Fibroblast of pulmonary artery (primary cell): ENCODE data around the gene FCHO2.
"Not testable (repeated sequence)": the region's sequence is repeated elsewhere in the genome, so short reads cannot be mapped to it uniquely, and the experiment has no call there.

Source experiments
- DNase-seq: peaks from one replicate; pipeline ENCODE4 v3.0.0-alpha.2; 2010; ENCODE audit warnings: low read depth
- H3K4me3 ChIP-seq: replicated peaks from 2 replicates; pipeline ENCODE4 v1.5.1; 2011; ENCODE audit warnings: low read depth, mild to moderate bottlenecking, control low read depth, low read length, moderate library complexity
- CTCF ChIP-seq: IDR thresholded peaks from 2 replicates; pipeline ENCODE4 v1.5.1; 2011; ENCODE audit warnings: mild to moderate bottlenecking, control low read depth, low read length, inconsistent platforms; ENCODE audit errors: missing control alignments

Gene FCHO2

DNA sequence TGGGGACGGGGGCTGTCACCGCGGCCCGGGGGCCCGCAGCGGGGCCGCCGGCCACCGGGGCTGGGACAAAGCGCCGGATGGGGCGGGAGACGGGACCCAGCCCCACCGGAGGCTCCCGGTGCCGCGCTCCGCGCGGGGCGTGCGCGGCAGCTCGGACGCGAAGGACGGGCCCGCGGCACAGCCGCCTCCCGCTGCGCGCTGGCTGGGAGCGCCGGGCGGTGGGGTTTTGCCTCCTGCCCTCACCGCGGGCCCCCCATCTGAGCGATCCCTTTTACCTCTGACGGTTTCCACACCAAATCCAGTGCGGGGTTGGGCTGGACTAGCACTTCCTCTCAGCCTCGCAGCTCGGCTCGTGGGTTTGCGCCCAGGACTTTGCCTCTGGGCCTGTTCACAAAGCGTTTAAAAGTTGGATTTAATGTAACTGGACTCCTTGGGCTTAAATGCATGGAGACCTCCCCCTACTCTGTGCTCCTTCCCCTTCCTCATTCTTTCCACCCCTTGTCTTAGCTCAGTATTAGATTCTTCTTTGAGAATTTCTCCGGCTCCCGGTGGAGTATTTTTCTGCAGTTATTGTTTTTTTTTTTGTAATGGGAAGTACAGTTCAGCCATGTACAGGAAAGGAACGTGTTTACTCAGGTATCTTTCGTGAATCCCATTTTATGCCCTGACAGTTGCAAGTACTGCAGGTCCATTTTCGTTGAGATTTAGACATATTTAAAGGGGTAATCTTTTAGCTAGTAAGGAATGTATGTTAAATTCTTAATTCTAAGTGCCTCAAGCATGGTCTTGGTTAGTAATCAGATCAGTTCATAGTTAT is 691 bp downstream of the FCHO2 start:
- peak; percentile 60 for DNase-seq
- H3K4me3 ChIP-seq, result peak overlapping the region; percentile 74
- no peak for TF ChIP-seq CTCF

DNA sequence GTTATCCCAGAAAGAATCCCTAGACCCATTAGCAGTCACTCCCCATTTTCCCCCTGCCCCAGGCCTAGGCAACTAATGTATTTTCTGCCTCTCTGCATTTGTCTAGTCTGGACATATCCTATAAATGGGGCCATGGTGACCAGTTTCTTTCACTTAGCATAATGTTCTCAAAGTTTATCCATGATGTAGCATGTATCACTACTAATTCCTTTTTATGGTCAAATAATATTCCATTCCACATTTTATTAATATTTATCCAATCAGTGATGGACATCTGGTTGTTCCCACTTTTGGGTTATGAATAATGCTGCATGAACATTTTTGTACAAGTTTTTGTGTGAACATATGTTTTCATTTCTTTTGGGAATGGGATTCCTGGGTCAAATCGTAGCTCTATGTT is 1.5 kb downstream of the FCHO2 start:
- DNase-seq, result no peak
- no peak for TF ChIP-seq CTCF
- peak overlapping the region; percentile 74 for H3K4me3 ChIP-seq

GRCh38 chr5:72959257-72959656 is 3.4 kb downstream of the FCHO2 start:
- DNase-seq, result no peak
- H3K4me3 ChIP-seq, result no peak overlapping the region
- no peak for TF ChIP-seq CTCF

DNA sequence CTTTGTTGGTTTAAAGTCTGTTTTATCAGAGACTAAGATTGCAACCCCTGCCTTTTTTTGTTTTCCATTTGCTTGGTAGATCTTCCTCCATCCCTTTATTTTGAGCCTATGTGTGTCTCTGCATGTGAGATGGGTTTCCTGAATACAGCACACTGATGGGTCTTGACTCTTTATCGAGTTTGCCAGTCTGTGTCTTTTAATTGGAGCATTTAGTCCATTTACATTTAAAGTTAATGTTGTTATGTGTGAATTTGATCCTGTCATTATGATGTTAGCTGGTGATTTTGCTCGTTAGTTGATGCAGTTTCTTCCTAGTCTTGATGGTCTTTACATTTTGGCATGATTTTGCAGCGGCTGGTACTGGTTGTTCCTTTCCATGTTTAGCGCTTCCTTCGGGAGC is 18.6 kb downstream of the FCHO2 start:
- not testable (repeated sequence) for DNase-seq

DNA sequence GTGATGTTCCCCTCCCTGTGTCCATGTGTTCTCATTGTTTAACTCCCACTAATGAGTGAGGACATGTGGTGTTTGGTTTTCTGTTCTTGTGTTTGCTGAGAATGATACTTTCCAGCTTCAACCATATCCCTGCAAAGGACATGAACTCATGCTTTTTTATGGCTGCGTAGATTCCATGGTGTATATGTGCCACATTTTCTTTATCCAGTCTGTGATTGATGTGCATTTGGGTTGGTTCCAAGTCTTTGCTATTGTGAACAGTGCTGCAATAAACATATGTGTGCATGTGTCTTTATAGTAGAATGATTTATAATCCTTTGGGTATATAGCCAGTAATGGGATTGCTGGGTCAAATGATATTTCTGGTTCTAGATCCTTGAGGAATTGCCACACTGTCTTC is 21.0 kb downstream of the FCHO2 start:
- not testable (repeated sequence) for H3K4me3 ChIP-seq, DNase-seq

More for the DNA sequence above, 18.6 kb downstream of the FCHO2 start:
- H3K4me3 ChIP-seq, result not testable (repeated sequence)

GRCh38 chr5:72985719-72986118 is 29.9 kb downstream of the FCHO2 start:
- H3K4me3 ChIP-seq, result no peak overlapping the region
- no peak for TF ChIP-seq CTCF
- DNase-seq, result no peak

GRCh38 chr5:72988769-72989168 is 32.9 kb downstream of the FCHO2 start:
- H3K4me3 ChIP-seq, result no peak overlapping the region
- no peak for TF ChIP-seq CTCF
- DNase-seq, result peak; percentile 59

- no peak for DNase-seq
- H3K4me3 ChIP-seq, result no peak overlapping the region
- no peak for TF ChIP-seq CTCF
Observed at GRCh38 chr5:72991394-72991793, 35.6 kb downstream of the FCHO2 start.
